PC-3 (cell line): ENCODE measurements around the gene NR4A3. TPM values are rescaled to one million over a fixed set of nuclear protein-coding genes. Genes with fewer than 3 reads are reported as not detected.

Source experiments
- ATAC-seq: fragments of 200-7000 bp; cut with Tn5 transposase; 2 replicates; pipeline ENCODE4 v1.9.1; 2020; ENCODE audit warnings: mild to moderate bottlenecking, moderate library complexity
- BruUV-seq: library from RNA; stranded (reverse); fragments of 400-500 nt; replicated peaks from 2 replicates; lab custom pipeline; 2021; lab: Mats Ljungman, UMichigan
- CTCF ChIA-PET: fragments of 300-600 bp; sonication (Branson Sonifier 250); formaldehyde crosslinking; loops from one replicate; lab custom pipeline; 2022; ENCODE audit warnings: antibody characterized with exemption; lab: Charles Lee
- POLR2A ChIA-PET: fragments of 300-600 bp; sonication (Branson Sonifier 250); formaldehyde crosslinking; loops from one replicate; lab custom pipeline; 2022; ENCODE audit warnings: antibody characterized with exemption; ENCODE audit not compliant: unreplicated experiment; lab: Charles Lee
- DNase-seq: peaks from one replicate; pipeline ENCODE4 v3.0.0-alpha.2; 2015
- H2AFZ ChIP-seq: fragments of 300-600 bp; sonication (generic); 2 replicates; pipeline ENCODE4 v1.6.0; 2016; ENCODE audit warnings: antibody characterized with exemption, low read length
- H3F3A ChIP-seq: fragments of 300-600 bp; sonication (generic); one replicate; pipeline ENCODE4 v1.6.0; 2017; ENCODE audit warnings: antibody characterized with exemption, low read length, control low read depth, mild to moderate bottlenecking; ENCODE audit not compliant: unreplicated experiment
- H3K27ac ChIP-seq: fragments of 300-600 bp; sonication (generic); 2 replicates; pipeline ENCODE4 v1.5.1; 2016; ENCODE audit warnings: mild to moderate bottlenecking, low read length
- H3K27me3 ChIP-seq: fragments of 300-600 bp; sonication (generic); 2 replicates; pipeline ENCODE4 v1.6.1; 2016; ENCODE audit warnings: low read length, mixed read lengths
- H3K36me3 ChIP-seq: fragments of 300-600 bp; sonication (generic); 2 replicates; pipeline ENCODE4 v1.6.1; 2016; ENCODE audit warnings: low read depth, mixed run types, low read length, mixed read lengths
- H3K4me1 ChIP-seq: fragments of 300-600 bp; sonication (generic); 2 replicates; pipeline ENCODE4 v1.5.1; 2016; ENCODE audit warnings: low read length; ENCODE audit not compliant: insufficient read depth
- H3K4me2 ChIP-seq: fragments of 300-600 bp; sonication (generic); 2 replicates; pipeline ENCODE4 v1.6.0; 2016; ENCODE audit warnings: low read length
- H3K4me3 ChIP-seq: fragments of 300-600 bp; sonication (generic); 2 replicates; pipeline ENCODE4 v1.5.1; 2016; ENCODE audit warnings: mild to moderate bottlenecking, low read length, mixed read lengths
- H3K79me2 ChIP-seq: fragments of 300-600 bp; sonication (generic); 2 replicates; pipeline ENCODE4 v1.6.1; 2017; ENCODE audit warnings: low read length, mixed read lengths
- H3K9ac ChIP-seq: fragments of 300-600 bp; sonication (generic); 2 replicates; pipeline ENCODE4 v1.6.0; 2016; ENCODE audit warnings: mild to moderate bottlenecking, low read length
- H3K9me2 ChIP-seq: fragments of 300-600 bp; sonication (generic); replicated peaks from 2 replicates; pipeline ENCODE4 v1.6.1; 2016; ENCODE audit warnings: mixed run types, low read length, mixed read lengths
- H3K9me3 ChIP-seq: fragments of 300-600 bp; sonication (generic); 2 replicates; pipeline ENCODE4 v1.6.1; 2016; ENCODE audit warnings: low read length, mixed read lengths
- H4K20me1 ChIP-seq: fragments of 300-600 bp; sonication (generic); 2 replicates; pipeline ENCODE4 v1.6.1; 2016; ENCODE audit warnings: low read length, mixed read lengths
- EZH2 ChIP-seq: fragments of 300-600 bp; sonication (generic); IDR thresholded peaks from one replicate; pipeline ENCODE4 v1.6.1; 2017; ENCODE audit warnings: antibody characterized with exemption, mild to moderate bottlenecking, low read length; ENCODE audit not compliant: unreplicated experiment
- EZH2phosphoT487 ChIP-seq: fragments of 300-600 bp; sonication (generic); IDR thresholded peaks from 2 replicates; pipeline ENCODE4 v1.6.1; 2018; ENCODE audit warnings: mild to moderate bottlenecking, antibody characterized with exemption, low read length, borderline replicate concordance
- intact Hi-C: fragments of 100-400 bp; cut with micrococcal nuclease; formaldehyde crosslinking; loops from 2 replicates; pipeline ENCODE4 v1.9.0; 2023
- total RNA-seq: library from RNA; depleted of rRNA; stranded (reverse); fragments of >200 nt; gene quantifications from 2 replicates; pipeline ENCODE4 v1.2.3, GENCODE V29; 2014
- TF ChIP-seq, protein P1 (sequence below): fragments of 300-600 bp; sonication (generic); conservative IDR thresholded peaks from 2 replicates; pipeline ENCODE4 v1.5.1; 2017; ENCODE audit warnings: antibody characterized with exemption, low read depth, mild to moderate bottlenecking, low read length

Gene NR4A3
- total RNA-seq, 1 experiment from 2014 or later = 0.77 TPM

DNA sequence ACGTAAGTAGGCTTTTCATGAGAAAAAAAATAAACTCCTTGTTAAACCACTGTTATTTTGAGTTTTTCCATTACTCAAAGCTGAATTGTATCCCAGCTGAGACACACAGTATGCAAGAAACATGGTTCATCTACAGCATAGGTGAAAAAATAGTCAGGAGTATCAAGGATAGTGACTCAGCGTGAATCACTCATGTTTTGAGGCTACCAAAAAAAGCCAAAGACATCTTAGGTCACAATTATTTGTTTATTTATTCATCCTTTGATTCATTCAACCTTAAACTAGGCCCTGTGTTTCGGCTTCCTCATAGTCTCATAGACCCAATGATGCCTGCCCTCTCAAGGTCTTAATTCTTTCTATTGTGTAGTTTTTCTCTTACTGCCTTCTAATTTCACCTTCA, 51.8 kb downstream of the NR4A3 start:
- TF ChIP-seq EZH2phosphoT487 (no peak), EZH2 (no peak)
- TF ChIP-seq, protein P1, sequence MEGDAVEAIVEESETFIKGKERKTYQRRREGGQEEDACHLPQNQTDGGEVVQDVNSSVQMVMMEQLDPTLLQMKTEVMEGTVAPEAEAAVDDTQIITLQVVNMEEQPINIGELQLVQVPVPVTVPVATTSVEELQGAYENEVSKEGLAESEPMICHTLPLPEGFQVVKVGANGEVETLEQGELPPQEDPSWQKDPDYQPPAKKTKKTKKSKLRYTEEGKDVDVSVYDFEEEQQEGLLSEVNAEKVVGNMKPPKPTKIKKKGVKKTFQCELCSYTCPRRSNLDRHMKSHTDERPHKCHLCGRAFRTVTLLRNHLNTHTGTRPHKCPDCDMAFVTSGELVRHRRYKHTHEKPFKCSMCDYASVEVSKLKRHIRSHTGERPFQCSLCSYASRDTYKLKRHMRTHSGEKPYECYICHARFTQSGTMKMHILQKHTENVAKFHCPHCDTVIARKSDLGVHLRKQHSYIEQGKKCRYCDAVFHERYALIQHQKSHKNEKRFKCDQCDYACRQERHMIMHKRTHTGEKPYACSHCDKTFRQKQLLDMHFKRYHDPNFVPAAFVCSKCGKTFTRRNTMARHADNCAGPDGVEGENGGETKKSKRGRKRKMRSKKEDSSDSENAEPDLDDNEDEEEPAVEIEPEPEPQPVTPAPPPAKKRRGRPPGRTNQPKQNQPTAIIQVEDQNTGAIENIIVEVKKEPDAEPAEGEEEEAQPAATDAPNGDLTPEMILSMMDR = no peak
- no peaks in the 10 kb centered on the region for H3F3A ChIP-seq
- peak; percentile 94 for ATAC-seq
- H3K9me3 ChIP-seq = no peaks in the 10 kb centered on the region
- intact Hi-C loops = loop anchor here (5.0 kb wide), 1 partner anchor 34 kb away; the partner anchor contains the start of gene STX17
- H3K9ac ChIP-seq = no peak overlapping the region
- H3K4me2 ChIP-seq = no peak overlapping the region; the same call in 1 of the 2 replicates
- POLR2A ChIA-PET = no interaction called here
- H4K20me1 ChIP-seq = no peaks in the 10 kb centered on the region
- no peak overlapping the region for H2AFZ ChIP-seq
- no peak overlapping the region for H3K27ac ChIP-seq
- CTCF ChIA-PET = no interaction called here
- H3K9me2 ChIP-seq = no peaks in the 10 kb centered on the region
- peaks cover 14% of the 10 kb centered on the region for H3K4me1 ChIP-seq
- H3K4me3 ChIP-seq = no peak overlapping the region
- no peaks in the 10 kb centered on the region for H3K36me3 ChIP-seq
- H3K27me3 ChIP-seq = no peaks in the 10 kb centered on the region
- DNase-seq = peak; percentile 83
- BruUV-seq = no TSS peak
- no peaks in the 10 kb centered on the region for H3K79me2 ChIP-seq

DNA sequence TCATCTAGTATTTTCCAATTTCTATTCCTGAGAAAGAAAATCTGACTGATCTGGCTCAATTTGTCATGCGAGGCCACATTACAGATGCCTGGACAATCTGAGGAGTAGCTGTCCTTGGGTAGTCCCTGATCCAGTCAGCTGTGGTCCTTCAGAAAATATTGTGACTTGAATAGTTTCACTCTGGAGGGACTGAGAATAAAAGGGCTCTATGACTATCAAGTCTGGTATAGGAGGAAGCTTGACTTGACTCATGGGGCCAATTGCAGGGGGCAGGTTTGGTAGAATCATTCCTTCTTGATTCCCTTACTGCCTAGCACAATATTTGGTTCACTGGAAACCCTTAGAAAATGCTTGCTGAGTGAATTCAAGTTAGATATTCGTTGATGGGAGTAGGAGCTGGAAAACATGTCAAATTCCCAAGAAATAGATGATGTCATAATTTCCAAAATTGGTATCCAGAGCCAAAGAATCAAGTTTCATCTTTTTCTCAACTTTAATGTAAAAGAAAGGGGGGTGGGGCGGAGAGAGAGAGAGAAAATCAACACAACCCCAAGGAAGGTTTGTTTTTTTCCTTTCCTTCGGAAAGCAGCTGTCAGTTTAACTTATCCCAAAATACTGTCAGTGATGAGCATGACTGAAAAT, 52.4 kb downstream of the NR4A3 start:
- no peak overlapping the region for H3K27ac ChIP-seq
- DNase-seq = no peak
- no peak for ATAC-seq
- H3K4me2 ChIP-seq = no peak overlapping the region
- no peak overlapping the region for H3K9ac ChIP-seq
- CTCF ChIA-PET = no interaction called here
- no peaks in the 10 kb centered on the region for H3K79me2 ChIP-seq
- H2AFZ ChIP-seq = no peak overlapping the region
- no peaks in the 10 kb centered on the region for H3K9me2 ChIP-seq
- no peaks in the 10 kb centered on the region for H4K20me1 ChIP-seq
- intact Hi-C loops = loop anchor here (5.0 kb wide), 1 partner anchor 33 kb away; the partner anchor contains the start of gene STX17
- H3F3A ChIP-seq = no peaks in the 10 kb centered on the region
- POLR2A ChIA-PET = no interaction called here
- H3K27me3 ChIP-seq = no peaks in the 10 kb centered on the region
- peaks cover 10% of the 10 kb centered on the region for H3K4me1 ChIP-seq
- no TSS peak for BruUV-seq
- TF ChIP-seq, protein P1 = no peak
- TF ChIP-seq EZH2 (no peak), EZH2phosphoT487 (no peak)
- H3K36me3 ChIP-seq = no peaks in the 10 kb centered on the region
- no peak overlapping the region for H3K4me3 ChIP-seq
- H3K9me3 ChIP-seq = no peaks in the 10 kb centered on the region

DNA sequence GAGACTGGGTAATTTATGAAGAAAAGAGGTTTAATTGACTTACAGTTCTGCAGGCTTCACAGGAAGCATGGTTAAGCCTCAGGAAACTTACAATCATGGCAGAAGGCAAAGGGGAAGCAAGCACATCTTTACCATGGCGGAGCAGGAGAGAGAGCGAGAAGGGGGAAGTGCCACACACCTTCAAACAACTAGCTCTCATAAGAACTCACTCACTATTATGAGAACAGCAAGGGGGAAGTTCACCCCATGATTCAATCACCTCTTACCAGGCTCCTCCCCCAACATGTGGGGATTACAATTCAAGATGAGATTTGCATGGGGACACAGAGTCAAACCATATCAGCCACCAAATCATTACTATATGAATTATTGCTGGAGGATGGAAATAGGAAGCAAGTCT, 54.5 kb downstream of the NR4A3 start:
- no peak overlapping the region for H3K4me3 ChIP-seq
- H3K9me2 ChIP-seq = no peaks in the 10 kb centered on the region
- TF ChIP-seq, protein P1 = no peak
- TF ChIP-seq EZH2phosphoT487 (no peak), EZH2 (no peak)
- no peaks in the 10 kb centered on the region for H3K36me3 ChIP-seq
- no peaks in the 10 kb centered on the region for H3K9me3 ChIP-seq
- BruUV-seq = no TSS peak
- no peaks in the 10 kb centered on the region for H3K79me2 ChIP-seq
- H3K9ac ChIP-seq = no peak overlapping the region
- intact Hi-C loops = no loop called here
- H4K20me1 ChIP-seq = no peaks in the 10 kb centered on the region
- H3K27ac ChIP-seq = no peak overlapping the region
- no peak overlapping the region for H3K4me2 ChIP-seq
- H3K4me1 ChIP-seq = peaks cover 10% of the 10 kb centered on the region
- no peak for DNase-seq
- no peaks in the 10 kb centered on the region for H3K27me3 ChIP-seq
- CTCF ChIA-PET = no interaction called here
- no peaks in the 10 kb centered on the region for H3F3A ChIP-seq
- ATAC-seq = no peak
- H2AFZ ChIP-seq = no peak overlapping the region
- POLR2A ChIA-PET = no interaction called here
